HEK293T (cell line): ENCODE measurements around the gene SCAP.

Experiments used
- CTCF ChIA-PET: fragments of 350-600 bp; formaldehyde crosslinking; extraction: SDS; loops from one replicate; lab custom pipeline; 2021; ENCODE audit warnings: antibody characterized with exemption, inconsistent platforms; lab: Yijun Ruan, JAX
- POLR2A ChIA-PET: fragments of 350-600 bp; formaldehyde crosslinking; extraction: SDS; loops from one replicate; lab custom pipeline; 2020; ENCODE audit warnings: antibody characterized with exemption, inconsistent platforms; lab: Yijun Ruan, JAX
- DNase-seq: peaks from one replicate; pipeline ENCODE4 v3.0.0; 2012; ENCODE audit warnings: mixed read lengths; ENCODE audit errors: extremely low spot score
- ARNT ChIP-seq: fragments of 450-650 bp; IDR thresholded peaks from 2 replicates; pipeline ENCODE4 v1.6.1; 2017; ENCODE audit warnings: mild to moderate bottlenecking
- BHLHE40 ChIP-seq: fragments of 450-650 bp; IDR thresholded peaks from 2 replicates; pipeline ENCODE4 v1.6.1; 2016; ENCODE audit warnings: mild to moderate bottlenecking, moderate library complexity, borderline replicate concordance
- CTBP1 ChIP-seq: fragments of 450-650 bp; IDR thresholded peaks from 2 replicates; pipeline ENCODE4 v1.6.1; 2016; ENCODE audit warnings: borderline replicate concordance
- ELF4 ChIP-seq: fragments of 450-650 bp; IDR thresholded peaks from 2 replicates; pipeline ENCODE4 v1.6.1; 2017; ENCODE audit warnings: antibody characterized with exemption
- FOXA1 ChIP-seq: fragments of 450-650 bp; IDR thresholded peaks from 2 replicates; pipeline ENCODE4 v1.6.1; 2016; ENCODE audit warnings: mild to moderate bottlenecking
- FOXK2 ChIP-seq: fragments of 450-650 bp; IDR thresholded peaks from 2 replicates; pipeline ENCODE4 v1.6.1; 2016; ENCODE audit warnings: mild to moderate bottlenecking
- FOXM1 ChIP-seq: fragments of 450-650 bp; IDR thresholded peaks from 2 replicates; pipeline ENCODE4 v1.6.1; 2017; ENCODE audit warnings: mild to moderate bottlenecking, borderline replicate concordance
- HDGF ChIP-seq: fragments of 450-650 bp; IDR thresholded peaks from 2 replicates; pipeline ENCODE4 v1.6.1; 2017; ENCODE audit warnings: antibody characterized with exemption, borderline replicate concordance
- L3MBTL2 ChIP-seq: fragments of 450-650 bp; conservative IDR thresholded peaks from 2 replicates; pipeline ENCODE4 v1.6.1; 2016; ENCODE audit warnings: mild to moderate bottlenecking
- LEF1 ChIP-seq: fragments of 450-650 bp; IDR thresholded peaks from 2 replicates; pipeline ENCODE4 v1.6.1; 2017; ENCODE audit warnings: mild to moderate bottlenecking, borderline replicate concordance
- NFRKB ChIP-seq: fragments of 450-650 bp; IDR thresholded peaks from 2 replicates; pipeline ENCODE4 v1.6.1; 2016; ENCODE audit warnings: mild to moderate bottlenecking, moderate library complexity
- SP1 ChIP-seq: fragments of 450-650 bp; IDR thresholded peaks from 2 replicates; pipeline ENCODE4 v1.6.1; 2017
- SUZ12 ChIP-seq: fragments of 450-650 bp; IDR thresholded peaks from 2 replicates; pipeline ENCODE4 v1.6.1; 2016; ENCODE audit warnings: mild to moderate bottlenecking
- TARDBP ChIP-seq: fragments of 450-650 bp; IDR thresholded peaks from 2 replicates; pipeline ENCODE4 v1.6.1; 2016
- ZNF384 ChIP-seq: fragments of 450-650 bp; IDR thresholded peaks from 2 replicates; pipeline ENCODE4 v1.6.1; 2016
- TF ChIP-seq, protein P1 (sequence below): fragments of 450-650 bp; IDR thresholded peaks from 2 replicates; pipeline ENCODE4 v1.6.1; 2016

The SCAP gene

DNA sequence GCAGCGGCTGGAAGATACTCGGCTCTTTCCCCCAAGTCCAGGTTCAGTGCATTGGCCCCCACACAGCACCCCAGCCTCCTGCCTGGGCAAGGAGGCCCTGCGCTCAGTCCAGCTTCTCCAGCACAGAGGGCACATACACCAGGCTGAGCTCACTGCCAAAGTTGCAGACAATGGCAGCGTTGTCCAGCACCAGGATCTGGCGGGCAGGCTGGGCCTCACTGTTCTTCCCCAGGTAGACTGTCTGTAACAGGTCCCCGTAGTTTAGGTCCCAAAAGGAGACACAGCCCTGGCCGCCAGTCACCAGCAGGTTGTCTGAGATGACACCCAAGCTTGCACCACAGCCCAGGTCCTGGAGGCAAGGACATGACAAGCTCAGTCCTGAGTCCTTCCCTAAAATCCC, 62.0 kb downstream of the SCAP start:
- CTCF ChIA-PET = no interaction called here
- POLR2A ChIA-PET = interaction anchor here (1.2 kb wide), 1 partner anchor 33 kb away, joined by 5 read pairs; the partner anchor contains the start of gene PTPN23
- TF ChIP-seq BHLHE40 = no peak
- no peak for TF ChIP-seq FOXA1
- TF ChIP-seq, protein P1, sequence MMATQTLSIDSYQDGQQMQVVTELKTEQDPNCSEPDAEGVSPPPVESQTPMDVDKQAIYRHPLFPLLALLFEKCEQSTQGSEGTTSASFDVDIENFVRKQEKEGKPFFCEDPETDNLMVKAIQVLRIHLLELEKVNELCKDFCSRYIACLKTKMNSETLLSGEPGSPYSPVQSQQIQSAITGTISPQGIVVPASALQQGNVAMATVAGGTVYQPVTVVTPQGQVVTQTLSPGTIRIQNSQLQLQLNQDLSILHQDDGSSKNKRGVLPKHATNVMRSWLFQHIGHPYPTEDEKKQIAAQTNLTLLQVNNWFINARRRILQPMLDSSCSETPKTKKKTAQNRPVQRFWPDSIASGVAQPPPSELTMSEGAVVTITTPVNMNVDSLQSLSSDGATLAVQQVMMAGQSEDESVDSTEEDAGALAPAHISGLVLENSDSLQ = no peak
- TF ChIP-seq SUZ12 = no peak
- TF ChIP-seq FOXK2 = no peak
- TF ChIP-seq ZNF384 = no peak
- TF ChIP-seq LEF1 = no peak
- no peak for TF ChIP-seq L3MBTL2
- TF ChIP-seq FOXM1 = no peak
- no peak for TF ChIP-seq CTBP1
- no peak for TF ChIP-seq SP1
- TF ChIP-seq NFRKB = no peak
- TF ChIP-seq ELF4 = no peak
- no peak for TF ChIP-seq ARNT
- no peak for TF ChIP-seq HDGF
- no peak for TF ChIP-seq TARDBP
- DNase-seq = no peak

DNA sequence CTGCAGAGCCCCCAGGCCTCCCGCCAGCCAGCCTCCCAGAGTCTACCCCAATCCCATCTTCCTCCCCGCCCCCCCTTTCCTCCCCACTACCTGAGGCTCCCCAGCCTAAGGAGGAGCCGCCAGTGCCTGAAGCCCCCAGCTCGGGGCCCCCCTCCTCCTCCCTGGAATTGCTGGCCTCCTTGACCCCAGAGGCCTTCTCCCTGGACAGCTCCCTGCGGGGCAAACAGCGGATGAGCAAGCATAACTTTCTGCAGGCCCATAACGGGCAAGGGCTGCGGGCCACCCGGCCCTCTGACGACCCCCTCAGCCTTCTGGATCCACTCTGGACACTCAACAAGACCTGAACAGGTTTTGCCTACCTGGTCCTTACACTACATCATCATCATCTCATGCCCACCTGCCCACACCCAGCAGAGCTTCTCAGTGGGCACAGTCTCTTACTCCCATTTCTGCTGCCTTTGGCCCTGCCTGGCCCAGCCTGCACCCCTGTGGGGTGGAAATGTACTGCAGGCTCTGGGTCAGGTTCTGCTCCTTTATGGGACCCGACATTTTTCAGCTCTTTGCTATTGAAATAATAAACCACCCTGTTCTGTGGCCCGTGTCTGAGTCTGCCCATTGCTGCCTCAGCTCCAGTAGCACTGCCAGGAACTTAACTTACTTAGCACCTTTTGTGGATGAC, 62.8 kb downstream of the SCAP start:
- no peak for DNase-seq
- POLR2A ChIA-PET = interaction anchor here (1.0 to 1.2 kb wide), 2 partner anchors 8 to 33 kb away, joined by 3 to 5 read pairs; partner anchors contain the start of gene PTPN23
- TF ChIP-seq ELF4 (no peak), SP1 (no peak), FOXA1 (no peak), LEF1 (no peak), ARNT (no peak), CTBP1 (no peak), FOXM1 (no peak), SUZ12 (no peak), BHLHE40 (no peak), HDGF (no peak), FOXK2 (no peak), L3MBTL2 (no peak), ZNF384 (no peak), NFRKB (no peak), TARDBP (no peak)
- TF ChIP-seq, protein P1 = no peak
- CTCF ChIA-PET = interaction anchor here (0.9 kb wide), 1 partner anchor 35 kb away, joined by 3 read pairs; no protein-coding TSS in a partner anchor

DNA sequence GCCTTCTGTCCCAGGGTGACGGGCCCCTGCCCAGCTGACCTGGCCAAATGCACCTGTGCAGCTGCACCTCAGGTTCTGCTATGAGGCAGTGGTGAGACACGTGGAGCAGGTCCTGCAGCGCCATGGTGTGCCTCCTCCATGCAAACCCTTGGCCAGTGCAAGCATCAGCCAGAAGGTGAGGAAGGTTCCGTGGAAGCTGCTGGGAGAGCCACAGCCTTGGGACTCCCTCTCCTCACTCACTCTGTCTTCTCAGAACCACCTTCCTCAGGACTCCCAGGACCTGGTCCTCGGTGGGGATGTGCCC, 63.3 kb downstream of the SCAP start:
- TF ChIP-seq ZNF384 = no peak
- no peak for TF ChIP-seq SP1
- TF ChIP-seq, protein P1 = no peak
- POLR2A ChIA-PET = interaction anchor here (1.0 kb wide), 1 partner anchor 9 kb away, joined by 3 read pairs; no protein-coding TSS in a partner anchor
- DNase-seq = no peak
- CTCF ChIA-PET = interaction anchor here (0.9 kb wide), 1 partner anchor 34 kb away, joined by 3 read pairs; no protein-coding TSS in a partner anchor

DNA sequence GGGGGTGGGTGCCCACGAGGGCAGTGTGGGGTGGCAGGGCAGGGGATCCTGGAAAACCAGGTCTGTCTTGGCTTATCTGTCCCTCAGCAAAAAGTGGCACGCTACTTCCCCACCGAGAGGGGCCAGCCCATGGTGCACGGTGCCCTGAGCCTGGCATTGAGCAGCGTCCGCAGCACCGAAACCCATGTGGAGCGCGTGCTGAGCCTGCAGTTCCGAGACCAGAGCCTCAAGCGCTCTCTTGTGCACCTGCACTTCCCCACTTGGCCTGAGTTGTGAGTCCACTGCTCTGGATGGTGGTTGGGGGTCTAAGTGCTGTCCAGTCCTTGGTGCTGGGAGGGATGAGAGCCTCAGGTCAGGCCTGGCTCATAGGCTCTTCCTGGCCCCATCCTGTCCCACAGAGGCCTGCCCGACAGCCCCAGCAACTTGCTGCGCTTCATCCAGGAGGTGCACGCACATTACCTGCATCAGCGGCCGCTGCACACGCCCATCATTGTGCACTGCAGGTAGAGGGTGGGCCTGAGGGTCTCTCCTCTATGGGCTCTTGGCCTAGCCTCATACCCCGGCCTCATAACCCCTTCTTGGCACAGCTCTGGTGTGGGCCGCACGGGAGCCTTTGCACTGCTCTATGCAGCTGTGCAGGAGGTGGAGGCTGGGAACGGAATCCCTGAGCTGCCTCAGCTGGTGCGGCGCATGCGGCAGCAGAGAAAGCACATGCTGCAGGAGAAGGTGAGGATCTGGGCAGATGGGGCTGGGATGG, 63.9 kb downstream of the SCAP start:
- ChIA-PET POLR2A (interaction anchor here (1.0 kb wide), 1 partner anchor 9 kb away, joined by 3 read pairs; no protein-coding TSS in a partner anchor), CTCF (no interaction called here)
- DNase-seq = no peak
- TF ChIP-seq TARDBP (no peak), ARNT (no peak), SP1 (no peak), ELF4 (no peak), FOXA1 (no peak), ZNF384 (no peak), BHLHE40 (no peak), CTBP1 (no peak), HDGF (no peak), LEF1 (no peak), NFRKB (no peak), L3MBTL2 (no peak), SUZ12 (no peak), FOXM1 (no peak)
- TF ChIP-seq, protein P1 = no peak
